Stimulated activated CD4-positive, alpha-beta T cell treated with anti-CD3 and anti-CD28 coated beads, Interleukin-2, amount 100 ng/mL, for 48 hours (primary cell): ENCODE data around the gene ZNF697.

ENCODE experiments used
- DNase-seq, 2 donors: peaks; one replicate each; pipeline ENCODE4 v3.0.0-alpha.2; 2020

ZNF697 gene

GRCh38 chr1:119660253-119661083, 12.4 kb upstream of the ZNF697 start:
- no peak for DNase-seq

- no peak for DNase-seq
These were observed 11.6 kb upstream of the ZNF697 start for GRCh38 chr1:119659628-119660027.

- DNase-seq, result no peak
These were observed 8.4 kb upstream of the ZNF697 start for GRCh38 chr1:119656410-119656955.

DNA sequence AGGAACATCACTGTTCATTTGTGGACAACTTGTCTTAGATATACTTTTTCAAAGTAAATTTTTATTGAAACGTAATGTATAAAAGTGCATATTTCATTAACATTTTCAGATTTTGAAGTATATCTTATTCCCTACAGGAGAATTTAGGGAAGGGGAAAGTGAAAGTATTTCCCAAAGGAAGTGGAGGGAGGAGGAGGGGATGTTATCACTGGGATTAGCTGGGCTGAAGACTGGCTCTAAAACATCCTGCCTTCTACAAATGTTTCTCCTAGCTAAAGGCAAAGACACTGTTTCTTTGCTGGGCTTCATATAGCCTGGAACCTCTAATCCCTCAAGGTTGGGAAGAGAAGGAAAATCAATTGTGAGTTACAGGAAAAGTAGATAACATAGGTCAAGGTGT, 7.1 kb upstream of the ZNF697 start:
- DNase-seq, result no peak

- no peak for DNase-seq
These were observed 5.7 kb upstream of the ZNF697 start for GRCh38 chr1:119653839-119654170.

DNA sequence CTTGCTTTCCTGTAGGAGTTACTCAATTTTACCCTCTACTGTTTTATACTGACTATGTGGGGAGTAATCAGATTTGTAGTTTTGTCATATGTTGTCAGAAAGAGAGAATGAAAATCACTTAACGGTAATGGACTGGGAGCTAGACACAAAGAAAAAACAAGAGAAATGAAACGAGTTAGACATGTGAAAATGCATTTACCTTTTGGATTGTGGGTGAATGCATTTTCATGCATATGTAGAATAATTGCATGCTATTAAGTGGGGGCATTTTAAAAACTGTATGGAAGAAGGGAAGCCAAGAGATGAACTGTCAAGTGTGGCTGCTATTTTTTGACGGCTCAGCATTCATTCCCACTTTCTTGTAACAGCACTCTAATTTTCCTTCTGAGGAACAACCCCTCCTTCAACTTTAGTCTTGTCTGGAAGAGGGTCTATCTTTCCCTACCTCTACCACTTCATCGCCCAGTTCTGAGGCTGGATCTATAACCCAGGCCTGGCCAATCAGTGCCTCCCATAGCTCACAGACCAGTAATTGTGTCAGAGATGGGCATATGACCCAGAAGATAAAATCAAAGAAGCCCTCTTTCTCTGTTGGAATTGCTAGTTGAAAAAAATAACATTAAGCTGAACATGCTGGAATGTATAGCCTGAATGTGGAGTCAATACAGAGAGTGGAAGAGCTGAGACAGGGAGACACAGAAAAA, 5.2 kb upstream of the ZNF697 start:
- DNase-seq, result no peak

DNA sequence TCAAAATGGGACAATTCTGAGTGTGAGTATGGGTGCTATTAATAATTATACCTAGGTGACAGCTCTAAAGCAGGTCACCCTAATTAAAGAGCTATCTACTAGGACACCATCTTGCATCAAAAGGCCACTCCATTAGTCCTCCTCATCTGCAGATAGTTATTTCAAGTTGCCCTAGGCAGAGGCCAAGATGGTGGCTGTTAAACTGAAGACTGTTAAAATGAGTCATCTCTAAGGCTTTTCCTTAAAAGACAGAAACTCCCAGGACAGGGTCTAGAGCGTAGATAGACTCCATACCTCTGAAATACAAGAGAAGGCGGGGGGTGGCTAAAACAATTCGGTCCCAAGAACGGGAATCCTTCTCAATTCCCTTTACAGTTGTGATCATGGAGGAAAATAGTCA, 4.5 kb upstream of the ZNF697 start:
- no peak for DNase-seq

DNA sequence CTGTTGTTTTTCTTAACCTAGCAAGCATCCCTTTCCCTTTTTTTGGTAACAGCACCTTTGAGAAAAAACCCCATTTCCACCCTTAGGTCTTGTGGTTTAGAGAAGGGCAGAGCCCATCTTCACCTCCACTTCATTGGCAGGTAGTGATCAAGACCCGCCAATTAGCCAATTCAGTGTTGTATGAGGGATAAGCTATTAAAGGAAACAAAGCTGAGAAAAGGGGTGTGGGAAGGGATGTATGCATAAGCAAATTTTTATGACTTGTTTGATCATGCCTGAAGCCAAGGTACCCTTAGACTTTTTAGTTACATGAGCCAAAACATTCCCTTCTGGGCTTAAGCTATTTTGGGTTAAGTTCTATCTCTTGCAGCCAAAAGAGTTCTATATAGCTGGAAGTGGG, 3.6 kb upstream of the ZNF697 start:
- no peak for DNase-seq

GRCh38 chr1:119651133-119651532, 3.1 kb upstream of the ZNF697 start:
- no peak for DNase-seq

DNA sequence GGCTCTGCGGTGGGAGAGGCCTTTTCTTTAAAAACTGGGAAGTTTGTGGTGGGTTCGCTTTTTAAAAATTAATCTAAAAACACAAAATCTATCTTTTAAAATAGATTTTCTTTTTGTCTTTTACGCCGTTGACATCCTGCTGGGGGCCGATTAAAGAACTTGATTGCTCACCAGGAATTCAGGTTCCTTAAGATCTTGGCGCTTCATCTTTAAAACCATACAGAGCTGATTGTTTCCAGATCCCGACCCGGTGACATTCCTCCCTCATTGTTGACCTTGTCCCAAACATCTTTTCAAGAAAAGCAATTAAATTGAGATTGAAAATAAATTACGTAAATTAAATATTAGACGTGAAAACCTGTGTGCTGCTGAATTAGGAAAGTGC, 546 bp upstream of the ZNF697 start:
- DNase-seq, result no peak

DNA sequence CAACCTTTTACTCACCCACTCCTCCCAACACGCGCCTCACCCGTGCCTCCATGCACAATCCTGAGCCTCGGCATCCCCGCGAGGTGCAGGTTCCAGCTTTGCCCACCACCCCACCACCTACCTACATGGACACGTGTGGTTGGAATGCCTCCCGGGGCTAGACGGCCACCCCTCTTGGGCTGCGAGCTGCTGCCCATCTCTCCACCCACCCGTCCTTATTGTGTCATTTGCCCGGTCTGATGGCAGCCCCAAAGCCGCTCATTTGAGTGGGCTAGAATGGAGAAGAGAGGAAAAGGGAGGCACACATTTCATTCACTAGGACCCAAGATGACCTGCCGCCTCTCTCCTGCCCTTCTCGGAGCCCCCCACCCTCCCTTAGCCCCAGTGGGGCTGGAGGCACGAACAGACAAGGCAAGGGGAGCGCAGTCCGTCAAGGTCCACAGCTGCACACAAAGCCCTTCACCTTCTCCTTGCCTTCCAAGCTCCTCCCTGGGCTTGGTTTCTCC, 785 bp downstream of the ZNF697 start:
- DNase-seq, result no peak

DNA sequence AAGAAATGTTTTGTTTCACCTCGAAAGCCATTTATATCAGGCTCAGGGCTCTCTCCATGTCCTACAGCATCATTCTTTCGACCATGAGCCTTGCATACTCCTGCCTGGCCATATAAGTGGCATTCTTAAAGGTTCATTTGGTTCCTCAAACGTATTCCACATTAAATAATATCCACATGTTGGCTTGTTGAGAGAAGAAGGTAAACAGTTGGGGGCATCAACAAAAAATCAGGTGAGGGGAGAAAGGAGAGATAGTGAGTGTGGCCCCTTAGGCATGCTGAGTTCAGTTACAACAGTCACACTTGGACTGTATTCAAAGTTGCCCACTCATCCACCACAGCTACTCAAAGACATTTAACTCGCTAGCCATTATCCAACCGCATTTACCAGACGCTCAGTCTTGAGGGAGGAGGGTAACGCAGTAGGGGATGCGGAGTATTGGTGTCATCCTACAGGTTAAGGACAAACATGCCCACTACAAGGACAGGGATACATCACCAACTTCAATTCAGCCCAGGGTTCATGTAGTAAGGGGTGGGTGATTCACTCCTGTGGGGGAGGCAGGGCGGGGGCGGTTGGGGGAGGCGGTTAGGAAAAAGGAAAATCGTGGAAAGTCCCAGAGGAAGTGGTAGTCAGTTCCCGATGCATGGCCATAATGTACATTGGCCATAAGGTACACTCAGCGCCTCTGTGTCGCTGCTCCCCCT, 1.4 kb downstream of the ZNF697 start:
- DNase-seq, result no peak

- DNase-seq, result no peak
These were observed 9.0 kb downstream of the ZNF697 start for GRCh38 chr1:119639109-119639508.

DNA sequence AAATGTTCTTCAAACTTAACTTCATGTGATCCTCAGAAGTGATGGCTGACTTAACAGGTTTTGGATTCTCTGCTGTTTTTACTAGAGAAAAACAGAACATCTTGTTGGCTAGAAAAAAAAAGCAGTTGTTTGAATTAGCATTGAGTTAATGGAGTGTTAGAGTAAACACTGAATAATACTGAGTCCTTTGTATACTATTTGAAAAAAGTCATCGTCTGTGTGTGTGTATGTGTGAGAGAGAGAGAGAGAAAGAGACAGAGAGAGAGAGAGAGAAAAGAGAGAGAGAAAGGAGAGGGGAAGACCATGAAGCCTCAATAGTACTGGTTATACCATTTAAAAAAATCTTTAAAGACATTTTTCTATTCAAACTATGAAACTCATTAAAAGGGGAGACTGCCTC, 10.4 kb downstream of the ZNF697 start:
- no peak for DNase-seq

DNA sequence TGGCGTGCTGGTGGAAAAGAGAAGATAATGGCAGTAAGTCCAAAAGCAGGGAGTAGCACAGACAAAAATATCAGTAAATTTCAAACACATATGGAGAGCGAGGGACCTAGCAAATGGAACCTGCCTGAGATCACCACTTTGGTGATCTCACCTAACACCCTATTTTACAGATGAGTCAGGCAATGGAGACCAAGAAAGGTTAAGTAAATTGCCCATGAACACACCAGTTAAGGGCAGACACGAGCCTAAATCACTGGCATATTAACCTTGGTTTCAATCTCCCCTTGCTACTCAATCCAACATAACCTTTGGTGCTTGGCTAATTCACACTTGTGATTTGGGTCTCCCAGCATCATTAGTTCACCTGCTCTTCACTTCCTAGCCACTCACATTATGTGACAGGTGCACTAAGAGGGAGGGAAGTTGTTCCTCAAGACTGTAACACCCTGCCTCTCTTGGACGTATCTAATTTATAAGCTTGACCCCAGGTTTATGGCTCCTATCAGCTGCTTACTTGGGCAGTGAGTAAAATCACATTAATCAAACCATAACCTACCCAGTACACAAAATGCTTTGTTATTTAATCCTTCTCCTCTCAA, 11.5 kb downstream of the ZNF697 start:
- DNase-seq, result no peak

DNA sequence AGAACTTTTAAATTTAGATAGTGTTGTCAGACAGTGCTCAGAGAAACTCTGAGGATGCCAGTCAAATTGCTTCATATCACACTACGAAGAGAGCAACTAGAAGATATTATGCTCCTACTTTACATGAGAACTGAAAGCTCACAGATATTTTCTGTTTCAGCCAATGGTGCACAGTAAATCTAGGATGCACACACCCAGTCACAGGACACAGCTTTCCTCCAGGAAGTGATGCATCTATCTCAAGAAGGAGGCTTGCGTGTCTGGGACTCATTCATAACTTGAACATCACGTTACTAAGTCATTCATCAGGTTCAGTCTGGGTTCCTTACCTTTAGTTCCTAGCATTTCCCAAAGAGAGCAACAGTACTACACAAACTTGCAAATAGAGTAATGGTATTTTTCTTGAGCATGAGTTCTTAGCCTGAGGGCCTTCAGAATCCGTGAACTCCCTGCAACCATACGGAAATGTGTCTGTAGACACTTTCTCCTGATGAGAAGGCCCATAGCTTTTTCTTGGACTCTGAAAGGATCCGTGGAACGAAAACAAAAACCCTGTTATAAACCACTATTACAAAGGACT, 12.2 kb downstream of the ZNF697 start:
- DNase-seq, result no peak

GRCh38 chr1:119634016-119634415, 14.1 kb downstream of the ZNF697 start:
- no peak for DNase-seq

DNA sequence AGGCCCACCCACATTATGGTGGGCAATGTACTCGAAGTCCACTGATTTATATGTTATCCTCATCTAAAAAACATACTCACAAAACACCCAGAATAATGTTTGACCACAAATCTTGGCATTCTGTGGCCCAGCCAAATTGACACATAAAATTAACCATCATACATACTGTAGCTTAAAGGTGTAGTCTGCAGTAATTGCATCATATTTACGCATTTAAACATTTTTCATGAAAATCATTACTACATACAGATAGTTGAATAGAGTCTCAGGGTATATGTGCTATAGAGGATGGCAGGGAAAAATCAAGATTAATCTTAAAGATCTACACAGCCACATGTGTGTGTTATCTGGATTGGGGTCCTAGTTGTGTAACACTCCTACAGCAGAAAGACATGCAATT, 14.5 kb downstream of the ZNF697 start:
- DNase-seq, result no peak

DNA sequence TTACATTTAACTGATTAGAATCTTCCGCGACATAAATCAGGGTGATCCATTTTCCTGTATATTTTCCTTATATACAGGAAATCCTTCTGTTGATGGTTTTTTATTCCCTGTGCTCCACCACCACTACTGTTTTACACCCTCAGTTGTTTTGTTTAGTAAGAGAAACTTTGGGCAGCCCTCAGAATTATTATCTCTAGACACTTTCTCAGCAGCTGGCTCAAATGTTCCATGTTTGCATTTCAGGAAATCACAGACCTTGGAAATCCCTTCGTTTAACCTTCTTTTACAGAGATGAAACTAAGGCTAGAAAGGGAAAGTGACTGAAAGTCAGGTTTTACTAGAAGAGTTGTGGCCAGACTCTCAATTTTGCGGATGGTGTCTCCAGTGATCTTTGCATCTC, 15.2 kb downstream of the ZNF697 start:
- no peak for DNase-seq

DNA sequence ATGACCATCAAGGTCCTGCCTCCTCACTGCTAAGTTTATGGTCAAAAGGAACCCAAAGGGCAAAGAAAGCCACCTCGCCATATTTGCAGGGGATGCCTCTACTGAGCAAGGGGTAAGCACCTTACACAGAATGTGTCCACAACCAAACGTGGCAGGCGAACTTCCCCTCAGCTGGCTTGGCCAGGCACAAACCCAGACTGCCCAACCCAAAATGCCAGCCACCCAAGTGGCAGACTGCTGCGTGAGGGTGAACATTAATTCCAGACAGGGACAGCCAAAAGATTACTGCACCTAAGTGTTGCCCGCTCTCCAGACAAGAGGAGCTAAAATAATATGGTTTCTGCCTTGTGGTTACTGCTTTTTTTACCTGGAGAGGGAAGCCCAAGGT, 16.0 kb downstream of the ZNF697 start:
- no peak for DNase-seq

DNA sequence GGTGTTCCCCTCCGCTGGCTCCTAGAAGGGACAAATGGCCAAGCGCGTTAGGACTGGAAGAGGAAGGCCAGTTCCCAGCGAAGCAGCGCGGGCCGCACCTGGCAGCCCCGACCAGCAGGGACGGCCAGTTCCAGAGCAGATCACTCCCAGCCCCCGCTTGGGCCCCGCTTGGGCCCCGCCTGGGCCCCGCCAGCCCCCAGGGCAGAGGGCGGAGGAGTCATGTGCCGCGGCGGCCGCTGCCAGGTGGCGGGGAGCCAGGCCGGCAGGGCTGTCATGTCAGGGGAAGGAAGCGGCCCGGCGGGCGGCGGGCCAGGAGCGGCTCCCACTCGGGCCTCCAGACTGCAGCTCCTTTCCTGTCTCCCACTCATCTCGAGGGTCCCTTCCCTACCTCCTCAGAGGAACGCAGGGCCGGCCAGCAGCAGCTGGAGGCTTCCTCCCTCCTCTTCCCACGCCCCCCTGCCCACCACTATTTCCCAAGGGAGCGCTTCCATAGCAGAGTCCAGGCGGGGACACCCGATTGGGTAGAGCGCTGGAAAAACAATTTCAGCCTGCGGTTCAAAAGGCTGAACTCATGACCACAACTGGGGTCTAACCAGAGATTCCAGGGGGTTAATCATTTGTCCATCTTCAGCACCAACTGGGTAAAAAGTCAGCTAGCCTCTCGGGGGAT, 16.5 kb downstream of the ZNF697 start:
- DNase-seq, result no peak

- no peak for DNase-seq
These were observed 17.0 kb downstream of the ZNF697 start for GRCh38 chr1:119631086-119631432.
